C4-2B (cell line): ENCODE results near the gene ARSJ.

ENCODE experiments used
- H3K27ac ChIP-seq: fragments of 450-650 bp; 2 replicates; pipeline ENCODE4 v1.5.1; 2017
- ZFX ChIP-seq: fragments of 450-650 bp; IDR thresholded peaks from 2 replicates; pipeline ENCODE4 v1.6.1; 2017
- TF ChIP-seq, protein P1 (sequence below): fragments of 450-650 bp; conservative IDR thresholded peaks from 2 replicates; pipeline ENCODE4 v1.5.1; 2017; ENCODE audit warnings: mild to moderate bottlenecking

The ARSJ gene

DNA sequence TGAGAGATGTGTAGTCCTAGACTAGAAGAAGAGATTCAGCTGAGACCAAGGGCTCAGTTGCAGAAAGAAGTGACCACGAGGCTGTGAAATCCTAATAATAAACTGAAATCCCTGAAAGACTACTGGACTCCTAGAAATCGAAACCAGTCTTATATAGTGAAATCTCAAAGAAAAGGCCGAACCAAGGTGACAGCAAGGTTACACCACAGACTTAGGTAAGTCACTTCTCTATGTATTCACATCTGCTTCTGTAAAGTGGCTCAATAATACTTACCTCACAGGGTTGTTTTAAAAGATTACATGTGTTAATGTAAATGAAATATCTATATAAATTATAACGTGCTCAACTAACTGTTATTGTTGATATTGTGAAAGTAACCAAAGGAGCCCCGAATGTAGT is 60.3 kb downstream of the ARSJ start:
- TF ChIP-seq ZFX = no peak
- TF ChIP-seq, protein P1, sequence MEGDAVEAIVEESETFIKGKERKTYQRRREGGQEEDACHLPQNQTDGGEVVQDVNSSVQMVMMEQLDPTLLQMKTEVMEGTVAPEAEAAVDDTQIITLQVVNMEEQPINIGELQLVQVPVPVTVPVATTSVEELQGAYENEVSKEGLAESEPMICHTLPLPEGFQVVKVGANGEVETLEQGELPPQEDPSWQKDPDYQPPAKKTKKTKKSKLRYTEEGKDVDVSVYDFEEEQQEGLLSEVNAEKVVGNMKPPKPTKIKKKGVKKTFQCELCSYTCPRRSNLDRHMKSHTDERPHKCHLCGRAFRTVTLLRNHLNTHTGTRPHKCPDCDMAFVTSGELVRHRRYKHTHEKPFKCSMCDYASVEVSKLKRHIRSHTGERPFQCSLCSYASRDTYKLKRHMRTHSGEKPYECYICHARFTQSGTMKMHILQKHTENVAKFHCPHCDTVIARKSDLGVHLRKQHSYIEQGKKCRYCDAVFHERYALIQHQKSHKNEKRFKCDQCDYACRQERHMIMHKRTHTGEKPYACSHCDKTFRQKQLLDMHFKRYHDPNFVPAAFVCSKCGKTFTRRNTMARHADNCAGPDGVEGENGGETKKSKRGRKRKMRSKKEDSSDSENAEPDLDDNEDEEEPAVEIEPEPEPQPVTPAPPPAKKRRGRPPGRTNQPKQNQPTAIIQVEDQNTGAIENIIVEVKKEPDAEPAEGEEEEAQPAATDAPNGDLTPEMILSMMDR = no peak
- no peak overlapping the region for H3K27ac ChIP-seq

DNA sequence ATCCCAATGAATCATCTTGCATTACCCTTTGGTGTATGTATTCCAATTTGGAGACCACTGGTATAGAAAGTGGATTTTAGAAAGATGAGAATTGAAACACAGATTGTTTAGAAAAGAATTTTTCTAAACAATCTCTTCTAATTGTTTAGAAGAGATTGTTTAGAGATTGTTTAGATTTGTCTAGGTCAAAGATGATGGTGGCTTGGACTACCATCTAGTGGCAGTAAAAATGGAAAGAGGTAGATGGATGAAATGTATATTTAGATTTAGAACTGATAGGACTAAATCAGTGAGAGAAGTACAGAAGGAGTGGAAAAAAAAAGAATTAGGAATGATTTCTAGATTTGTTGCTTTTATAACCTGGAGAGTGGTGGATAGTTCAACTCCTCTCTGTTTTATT is 70.6 kb downstream of the ARSJ start:
- H3K27ac ChIP-seq = no peak overlapping the region
- TF ChIP-seq, protein P1 = peak; percentile 23
- no peak for TF ChIP-seq ZFX

DNA sequence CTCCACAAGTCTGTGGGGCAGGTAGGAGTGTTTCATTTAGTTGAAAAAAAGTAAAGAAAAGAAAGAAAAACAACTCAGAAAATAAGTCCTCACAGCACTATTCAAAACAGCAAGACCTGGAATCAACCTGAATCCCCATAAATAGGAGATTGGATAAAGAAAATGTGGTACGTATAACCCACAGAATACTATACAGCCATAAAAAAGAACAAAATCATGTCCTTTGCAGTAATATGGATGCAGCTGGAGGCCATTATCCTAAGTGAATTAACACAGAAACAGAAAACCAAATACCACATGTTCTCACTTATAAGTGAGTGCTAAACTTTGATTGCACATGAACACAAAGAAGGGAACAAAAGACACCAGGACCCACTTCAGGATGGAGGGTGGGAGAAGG is 71.9 kb downstream of the ARSJ start:
- H3K27ac ChIP-seq = no peak overlapping the region
- TF ChIP-seq ZFX = no peak
- TF ChIP-seq, protein P1 = no peak

DNA sequence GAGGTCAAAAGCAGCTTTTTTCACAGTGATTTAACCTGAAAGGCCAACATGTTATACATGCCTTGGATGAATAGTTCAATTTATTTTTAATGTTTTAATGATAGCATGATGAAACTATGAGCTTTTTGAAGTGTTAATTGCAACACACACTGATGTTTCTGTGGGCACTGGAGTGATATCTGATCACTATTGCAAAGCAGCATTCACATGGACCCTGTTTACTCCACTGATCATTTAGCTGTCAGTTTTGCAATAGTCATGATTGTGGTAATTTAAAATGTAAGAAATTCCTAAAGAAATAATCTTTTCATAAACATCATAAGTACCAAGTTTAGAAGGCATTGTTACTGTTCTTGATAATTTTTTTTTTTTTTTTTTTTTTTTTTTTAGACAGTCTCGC is 74.1 kb downstream of the ARSJ start:
- TF ChIP-seq ZFX = no peak
- TF ChIP-seq, protein P1 = no peak
- H3K27ac ChIP-seq = no peak overlapping the region

DNA sequence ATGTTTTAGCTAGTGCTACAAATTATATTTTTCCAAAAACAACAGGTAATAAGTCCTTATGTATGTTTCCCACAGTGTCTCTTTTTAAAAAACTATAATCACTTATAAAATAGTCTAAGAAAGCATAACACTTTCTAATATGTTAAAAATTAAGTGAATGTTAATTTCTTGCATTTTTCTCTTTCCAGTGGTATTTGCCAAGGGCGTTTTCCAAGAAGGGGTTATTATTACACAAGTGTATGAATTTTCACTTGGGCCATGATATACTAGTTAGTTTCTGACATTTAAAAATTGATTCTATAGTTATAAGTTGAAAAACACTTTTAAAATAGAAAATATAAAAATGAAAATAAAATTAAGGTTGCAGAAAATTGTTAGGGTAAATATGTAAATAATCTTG is 74.6 kb downstream of the ARSJ start:
- no peak for TF ChIP-seq ZFX
- TF ChIP-seq, protein P1 = no peak
- no peak overlapping the region for H3K27ac ChIP-seq

DNA sequence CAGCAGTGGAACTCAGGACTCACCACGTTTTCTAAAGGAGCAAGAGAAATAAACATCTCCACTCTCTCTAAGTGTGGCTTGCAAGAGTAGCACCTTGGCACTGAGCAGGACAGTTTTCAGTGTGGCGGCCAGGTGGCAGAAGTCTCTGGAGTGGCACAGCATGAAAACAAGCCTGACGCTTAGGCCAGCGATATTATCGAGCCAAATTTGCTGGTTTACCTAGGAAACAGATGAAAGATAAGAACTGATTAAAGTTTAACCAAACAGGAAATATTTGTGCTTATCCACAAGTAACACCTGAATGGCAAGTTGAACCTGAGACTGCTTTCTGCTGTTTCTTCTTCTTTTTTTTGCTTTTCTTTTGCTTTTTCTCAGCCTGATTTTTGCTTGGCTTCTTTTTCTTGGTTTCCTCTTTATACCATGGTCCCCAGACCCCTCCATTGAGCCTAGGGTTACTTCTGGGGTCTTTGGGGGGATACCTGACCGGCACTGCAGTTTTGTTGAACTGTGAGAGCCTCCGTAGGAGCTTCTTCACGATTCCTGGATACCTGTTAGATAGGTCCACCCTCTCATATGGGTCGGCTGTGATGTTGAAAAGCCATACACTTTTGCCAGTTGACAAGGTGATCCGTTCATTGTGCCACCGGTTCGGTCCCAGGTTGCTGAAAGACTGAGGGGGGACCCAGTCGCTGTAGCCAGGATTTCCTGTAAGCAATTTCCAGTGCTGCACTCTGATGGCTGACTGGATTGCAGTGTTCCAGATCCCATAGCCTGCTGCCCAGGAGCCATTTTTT is 77.3 kb downstream of the ARSJ start:
- H3K27ac ChIP-seq = peak overlapping the region; percentile 51
- no peak for TF ChIP-seq ZFX
- TF ChIP-seq, protein P1 = peak; percentile 75

DNA sequence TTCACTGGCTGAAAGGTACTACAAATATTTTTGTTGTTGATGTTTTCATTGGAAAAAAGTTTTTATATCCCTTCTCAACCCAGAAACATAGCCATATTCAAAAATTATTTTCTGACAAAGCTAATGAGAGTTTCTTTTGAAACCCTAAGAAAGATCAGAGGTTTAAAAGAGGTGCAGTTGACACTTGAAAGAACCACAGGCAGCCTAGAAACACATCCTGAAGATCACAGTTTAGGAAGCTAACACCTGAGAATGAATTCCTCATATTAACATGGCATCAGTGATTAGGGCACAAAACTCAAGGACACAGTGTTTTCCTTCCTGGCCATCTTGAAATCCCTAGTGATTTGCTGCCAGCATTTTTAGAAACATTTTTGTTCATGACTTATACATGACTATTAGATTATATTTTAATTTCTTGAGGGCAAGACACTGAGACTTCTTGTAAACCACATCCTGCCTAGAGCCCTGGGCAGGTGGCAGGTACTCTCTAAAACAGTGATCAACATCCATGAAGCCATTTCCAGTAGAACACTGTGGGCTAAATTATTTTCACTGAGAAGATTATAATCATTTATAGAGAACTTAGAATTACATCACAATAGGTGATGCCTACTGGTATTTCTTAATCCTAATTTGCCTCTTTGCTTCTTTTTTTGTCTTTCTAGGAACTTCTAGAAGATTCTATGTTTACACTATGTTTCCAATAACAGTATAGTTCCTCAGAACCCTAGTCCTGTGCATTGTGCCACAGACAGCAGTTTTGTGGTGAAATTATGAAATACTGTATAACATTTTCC is 80.0 kb downstream of the ARSJ start:
- H3K27ac ChIP-seq = no peak overlapping the region
- TF ChIP-seq, protein P1 = no peak
- no peak for TF ChIP-seq ZFX
